Tibial artery (tissue), 4 donors: ENCODE measurements around the gene TMEM9.

Experiments used
- DNase-seq, 2 donors: peaks; one replicate each; pipeline ENCODE4 v3.0.0-alpha.2; 2019
- H3K27ac ChIP-seq, 2 donors: fragments of 200-600 bp; sonication (generic) in 1 of 2; 1 replicate in 1 of 2; 2 replicates in 1 of 2; pipeline ENCODE4 v1.5.1; 2018 to 2019; ENCODE audit warnings: mild to moderate bottlenecking in 1 of 2
- H3K27me3 ChIP-seq, 2 donors: fragments of 200-600 bp; sonication (generic) in 1 of 2; one replicate each; pipeline versions ENCODE4 v1.5.1 to v1.6.0; 2016 to 2019
- H3K36me3 ChIP-seq, 3 donors: fragments of 200-600 bp; sonication (generic) in 2 of 3; one replicate each; pipeline ENCODE4 v1.5.1; 2016 to 2019; ENCODE audit warnings: mild to moderate bottlenecking in 2 of 3
- H3K4me1 ChIP-seq, 4 donors: fragments of 200-600 bp; sonication (generic) in 2 of 4; 1 replicate in 3 of 4; 2 replicates in 1 of 4; pipeline ENCODE4 v1.5.1; 2016 to 2019
- H3K4me3 ChIP-seq, 2 donors: fragments of 200-600 bp; sonication (generic) in 1 of 2; 1 replicate in 1 of 2; 2 replicates in 1 of 2; pipeline ENCODE4 v1.5.1; 2018 to 2019; ENCODE audit warnings: mild to moderate bottlenecking in 2 of 2
- H3K9me3 ChIP-seq, 3 donors: fragments of 200-600 bp; sonication (generic) in 1 of 3; one replicate each; pipeline ENCODE4 v1.5.1; 2016 to 2019
- intact Hi-C: fragments of 100-400 bp; cut with DNase I; formaldehyde crosslinking; loops from one replicate; pipeline ENCODE4 v1.15.0; 2023; ENCODE audit warnings: low total_unique reads
- TF ChIP-seq, protein P1 (sequence below), 2 experiments: fragments of 200-600 bp in 1 of 2; fragments of 450-650 bp in 1 of 2; IDR thresholded peaks; one replicate each; pipeline ENCODE4 v1.5.1; 2017 to 2019; ENCODE audit warnings: antibody characterized with exemption in 2 of 2, mild to moderate bottlenecking in 1 of 2, moderate library complexity in 1 of 2

TMEM9 gene

DNA sequence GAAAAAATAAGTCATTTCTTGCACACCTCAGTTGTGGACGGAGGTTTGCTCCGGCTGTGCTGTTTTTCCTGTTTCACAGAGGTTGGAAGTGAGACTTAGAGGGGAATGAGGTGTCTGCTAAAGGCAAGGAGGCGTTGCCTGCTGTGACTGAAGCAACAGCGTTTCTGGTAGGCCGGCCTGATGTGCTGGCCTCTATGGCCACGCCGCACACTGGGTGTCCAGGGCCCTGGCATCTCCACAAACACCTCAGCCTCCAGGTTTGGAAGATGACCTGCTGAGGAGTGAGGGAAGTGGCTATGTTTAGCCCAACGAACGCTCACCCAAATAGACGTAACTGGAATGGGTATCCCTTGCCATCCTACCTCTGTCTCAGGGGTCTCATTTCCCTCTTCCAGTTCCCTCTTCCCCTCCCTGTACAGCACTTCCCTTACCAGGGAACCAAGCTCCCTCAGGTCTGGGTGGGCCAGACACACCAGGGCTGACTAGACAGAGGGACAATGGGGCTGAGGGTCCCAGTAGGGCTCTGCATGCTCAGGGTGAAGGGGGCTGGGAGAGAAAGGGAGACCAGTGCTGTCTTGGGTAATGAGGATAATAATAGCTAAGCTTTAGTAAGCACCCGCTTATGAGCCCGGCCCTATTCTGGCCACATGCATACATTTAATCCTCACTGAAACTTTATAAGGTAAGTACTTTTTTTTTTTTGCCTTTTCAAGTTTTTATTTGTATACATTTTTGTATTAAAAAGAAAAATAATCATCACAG lies 53.9 kb downstream of the TMEM9 start:
- intact Hi-C loops = no loop called here
- H3K27ac ChIP-seq = no peak overlapping the region
- H3K27me3 ChIP-seq = peaks cover 0 to 3% of the 10 kb centered on the region in 2 donors
- TF ChIP-seq, protein P1, sequence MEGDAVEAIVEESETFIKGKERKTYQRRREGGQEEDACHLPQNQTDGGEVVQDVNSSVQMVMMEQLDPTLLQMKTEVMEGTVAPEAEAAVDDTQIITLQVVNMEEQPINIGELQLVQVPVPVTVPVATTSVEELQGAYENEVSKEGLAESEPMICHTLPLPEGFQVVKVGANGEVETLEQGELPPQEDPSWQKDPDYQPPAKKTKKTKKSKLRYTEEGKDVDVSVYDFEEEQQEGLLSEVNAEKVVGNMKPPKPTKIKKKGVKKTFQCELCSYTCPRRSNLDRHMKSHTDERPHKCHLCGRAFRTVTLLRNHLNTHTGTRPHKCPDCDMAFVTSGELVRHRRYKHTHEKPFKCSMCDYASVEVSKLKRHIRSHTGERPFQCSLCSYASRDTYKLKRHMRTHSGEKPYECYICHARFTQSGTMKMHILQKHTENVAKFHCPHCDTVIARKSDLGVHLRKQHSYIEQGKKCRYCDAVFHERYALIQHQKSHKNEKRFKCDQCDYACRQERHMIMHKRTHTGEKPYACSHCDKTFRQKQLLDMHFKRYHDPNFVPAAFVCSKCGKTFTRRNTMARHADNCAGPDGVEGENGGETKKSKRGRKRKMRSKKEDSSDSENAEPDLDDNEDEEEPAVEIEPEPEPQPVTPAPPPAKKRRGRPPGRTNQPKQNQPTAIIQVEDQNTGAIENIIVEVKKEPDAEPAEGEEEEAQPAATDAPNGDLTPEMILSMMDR (IDR thresholded peaks at IDR 0.05) = no peak
- H3K4me3 ChIP-seq = no peak overlapping the region
- H3K9me3 ChIP-seq = no peaks in the 10 kb centered on the region
- H3K36me3 ChIP-seq = no peaks in the 10 kb centered on the region
- H3K4me1 ChIP-seq = no peaks in the 10 kb centered on the region
- DNase-seq = no peak

DNA sequence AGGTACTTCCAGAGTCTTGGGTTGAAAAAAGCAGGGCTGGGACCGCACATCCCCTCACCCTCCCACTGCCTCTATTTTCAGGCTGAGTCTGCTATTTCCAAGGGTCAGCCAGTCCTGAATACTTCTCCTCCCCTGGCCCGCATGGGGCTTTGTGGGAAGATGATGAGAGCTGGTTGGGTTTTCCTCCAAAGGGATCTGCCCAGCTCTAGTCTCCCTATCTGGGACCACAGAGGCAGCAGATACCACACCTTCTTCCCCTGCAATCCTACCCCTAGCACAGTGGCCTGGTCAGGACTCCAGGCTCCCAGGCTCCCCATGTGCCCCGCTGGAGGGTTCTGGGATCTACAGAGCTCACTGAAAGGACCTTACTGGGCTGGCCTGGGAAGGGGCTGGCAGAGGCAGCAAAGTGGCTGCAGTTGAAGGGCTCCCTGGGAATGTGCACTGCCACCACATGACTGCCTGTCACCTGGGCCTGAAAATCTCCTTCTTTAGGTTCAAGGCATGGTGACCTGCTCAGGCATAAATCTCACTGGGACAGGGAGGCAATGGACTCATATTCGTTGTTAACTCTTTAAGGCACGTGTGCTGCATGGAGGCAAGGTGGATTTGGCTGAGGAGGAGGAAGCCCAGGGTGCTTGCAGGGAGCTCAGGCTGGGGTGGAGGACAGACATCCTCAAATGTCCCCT lies 55.1 kb downstream of the TMEM9 start:
- TF ChIP-seq, protein P1 (IDR thresholded peaks at IDR 0.05) = no peak
- Histone ChIP-seq H3K27ac (no peak overlapping the region), H3K4me3 (no peak overlapping the region), H3K9me3 (no peaks in the 10 kb centered on the region), H3K36me3 (no peaks in the 10 kb centered on the region), H3K4me1 (no peaks in the 10 kb centered on the region), H3K27me3 (peaks cover 0 to 3% of the 10 kb centered on the region in 2 donors)
- intact Hi-C loops = no loop called here
- no peak for DNase-seq

DNA sequence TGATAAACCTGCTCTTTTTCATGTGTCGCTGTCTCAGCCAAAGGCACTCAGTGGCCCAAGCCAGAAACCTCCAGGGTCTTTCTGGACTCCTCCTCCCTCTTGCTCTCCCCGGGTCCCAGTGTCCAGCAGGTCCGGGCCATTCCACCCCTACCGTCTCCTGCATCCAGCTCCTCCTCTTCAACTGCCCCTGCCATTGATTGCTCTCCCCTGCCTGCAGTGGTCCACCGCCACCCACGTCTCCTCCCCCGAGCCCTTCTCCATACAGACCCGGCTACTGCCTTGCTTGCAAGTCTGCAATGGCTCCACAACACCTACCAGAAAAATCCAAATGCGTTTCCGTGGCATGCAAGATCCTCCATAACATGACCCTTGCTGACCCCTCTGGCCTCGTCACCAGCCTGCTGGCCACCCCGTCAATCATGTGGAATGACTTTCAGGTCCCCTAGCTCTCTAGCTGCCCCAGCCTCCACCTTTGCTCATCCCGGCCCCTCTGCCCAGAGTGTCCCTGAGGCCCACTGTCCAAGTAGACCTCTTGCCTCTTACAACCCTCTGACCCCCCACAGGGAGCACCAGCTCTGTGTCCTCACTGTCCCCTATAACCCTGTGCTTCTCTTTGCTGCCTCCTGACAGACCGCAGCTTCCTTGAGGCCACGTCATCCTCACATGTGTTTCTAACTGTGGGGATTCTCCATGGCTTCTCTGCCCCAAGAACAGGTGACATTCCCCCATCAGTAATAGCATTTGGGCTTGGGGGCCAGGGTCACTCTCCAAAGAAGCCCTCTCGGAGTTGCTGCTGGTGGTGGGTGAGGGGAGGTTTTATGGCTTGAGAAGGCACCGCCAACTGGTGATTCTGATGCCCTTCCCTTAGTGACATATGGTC lies 57.1 kb downstream of the TMEM9 start:
- Histone ChIP-seq H3K36me3 (no peaks in the 10 kb centered on the region), H3K27me3 (peaks cover 0 to 3% of the 10 kb centered on the region in 2 donors), H3K27ac (no peak overlapping the region), H3K4me3 (no peak overlapping the region), H3K9me3 (no peaks in the 10 kb centered on the region), H3K4me1 (no peaks in the 10 kb centered on the region)
- no peak for DNase-seq
- intact Hi-C loops = no loop called here
- TF ChIP-seq, protein P1 (IDR thresholded peaks at IDR 0.05) = no peak

DNA sequence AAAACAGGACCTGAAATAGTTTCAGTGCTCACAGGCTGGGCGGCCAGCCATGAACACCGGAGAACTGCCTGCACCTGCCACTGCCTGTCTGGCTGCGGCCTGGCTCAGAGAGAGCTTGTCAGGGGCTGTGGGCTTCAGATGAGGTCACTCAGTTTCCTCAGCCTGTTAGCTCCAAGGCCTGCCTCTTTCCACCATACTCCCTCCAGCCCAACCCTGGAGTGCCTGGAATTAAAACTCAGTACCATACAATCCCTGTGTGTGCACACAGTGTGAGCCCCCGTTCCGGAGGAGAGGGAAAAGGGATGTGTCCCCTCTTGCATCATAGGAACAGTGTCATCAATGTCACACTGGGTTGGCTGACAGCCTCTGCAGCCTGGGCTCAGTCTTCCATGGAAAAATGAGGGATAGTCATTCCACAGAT lies 58.2 kb downstream of the TMEM9 start:
- no peak for DNase-seq
- Histone ChIP-seq H3K27ac (no peak overlapping the region), H3K4me3 (no peak overlapping the region), H3K36me3 (no peaks in the 10 kb centered on the region), H3K4me1 (no peaks in the 10 kb centered on the region), H3K27me3 (peaks cover 0 to 7% of the 10 kb centered on the region in 2 donors), H3K9me3 (no peaks in the 10 kb centered on the region)
- TF ChIP-seq, protein P1 (IDR thresholded peaks at IDR 0.05) = no peak
- intact Hi-C loops = no loop called here

DNA sequence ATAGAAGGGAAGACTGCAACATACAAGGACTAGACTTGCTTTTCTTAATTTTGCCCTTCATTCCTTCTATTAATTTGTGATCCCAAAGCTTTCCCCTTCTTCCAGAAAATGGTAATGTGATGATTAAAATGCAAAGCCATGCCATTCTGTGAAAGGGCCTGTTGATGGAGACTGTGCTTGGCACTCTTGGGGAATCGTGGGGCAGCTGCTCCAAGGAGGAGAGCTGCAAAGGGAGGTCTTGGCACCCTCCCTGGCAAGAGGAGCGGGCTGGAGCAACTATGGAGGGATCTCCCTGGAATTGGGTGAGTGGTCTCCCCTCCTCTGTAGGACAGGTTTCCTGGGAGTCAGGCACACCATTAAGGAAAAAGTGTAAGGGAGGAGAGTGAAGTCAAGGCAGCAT lies 58.7 kb downstream of the TMEM9 start:
- no peak for DNase-seq
- H3K9me3 ChIP-seq = no peaks in the 10 kb centered on the region
- intact Hi-C loops = no loop called here
- peaks cover 0 to 7% of the 10 kb centered on the region in 2 donors for H3K27me3 ChIP-seq
- no peak overlapping the region for H3K27ac ChIP-seq
- H3K4me1 ChIP-seq = no peaks in the 10 kb centered on the region
- TF ChIP-seq, protein P1 (IDR thresholded peaks at IDR 0.05) = no peak
- H3K36me3 ChIP-seq = no peaks in the 10 kb centered on the region
- H3K4me3 ChIP-seq = no peak overlapping the region
